Measurements from ENCODE around the gene LPP. TPM values are rescaled to one million over a fixed set of nuclear protein-coding genes. Genes with fewer than 3 reads are reported as not detected.

The LPP gene
- total RNA-seq, 1 donor from 2014 or later, result 23.1 TPM

- Mint-ChIP-seq H3K27me3 (ENCODE audit: unreplicated experiment) (no peaks in the 10 kb centered on the region), H3K4me1 (ENCODE audit: low read depth, unreplicated experiment) (no peaks in the 10 kb centered on the region), H3K27ac (ENCODE audit: unreplicated experiment) (no peak overlapping the region), H3K36me3 (ENCODE audit: unreplicated experiment) (no peaks in the 10 kb centered on the region), H3K9me3 (ENCODE audit: unreplicated experiment) (no peaks in the 10 kb centered on the region), H3K4me3 (ENCODE audit: unreplicated experiment) (no peak overlapping the region)
- TF ChIP-seq CTCF (IDR thresholded peaks at IDR 0.05; ENCODE audit: partially characterized antibody, unreplicated experiment), result no peak
- no peak for DNase-seq
Measured at GRCh38 chr3:188553569-188553968, 399.6 kb downstream of the LPP start.

GRCh38 chr3:188554404-188554803 lies 400.4 kb downstream of the LPP start:
- Mint-ChIP-seq H3K4me1 (ENCODE audit: low read depth, unreplicated experiment) (no peaks in the 10 kb centered on the region), H3K4me3 (ENCODE audit: unreplicated experiment) (no peak overlapping the region), H3K36me3 (ENCODE audit: unreplicated experiment) (no peaks in the 10 kb centered on the region), H3K27me3 (ENCODE audit: unreplicated experiment) (no peaks in the 10 kb centered on the region), H3K27ac (ENCODE audit: unreplicated experiment) (no peak overlapping the region), H3K9me3 (ENCODE audit: unreplicated experiment) (no peaks in the 10 kb centered on the region)
- no peak for DNase-seq
- no peak for TF ChIP-seq CTCF (IDR thresholded peaks at IDR 0.05; ENCODE audit: partially characterized antibody, unreplicated experiment)

GRCh38 chr3:188557235-188557634 lies 403.3 kb downstream of the LPP start:
- no peaks in the 10 kb centered on the region for H3K4me1 Mint-ChIP-seq (ENCODE audit: low read depth, unreplicated experiment)
- no peak for TF ChIP-seq CTCF (IDR thresholded peaks at IDR 0.05; ENCODE audit: partially characterized antibody, unreplicated experiment)
- no peaks in the 10 kb centered on the region for H3K36me3 Mint-ChIP-seq (ENCODE audit: unreplicated experiment)
- H3K4me3 Mint-ChIP-seq (ENCODE audit: unreplicated experiment), result no peak overlapping the region
- no peak overlapping the region for H3K27ac Mint-ChIP-seq (ENCODE audit: unreplicated experiment)
- no peak for DNase-seq
- no peaks in the 10 kb centered on the region for H3K27me3 Mint-ChIP-seq (ENCODE audit: unreplicated experiment)
- H3K9me3 Mint-ChIP-seq (ENCODE audit: unreplicated experiment), result no peaks in the 10 kb centered on the region

GRCh38 chr3:188558343-188559071 lies 404.6 kb downstream of the LPP start:
- H3K27me3 Mint-ChIP-seq (ENCODE audit: unreplicated experiment), result no peaks in the 10 kb centered on the region
- no peak for TF ChIP-seq CTCF (IDR thresholded peaks at IDR 0.05; ENCODE audit: partially characterized antibody, unreplicated experiment)
- DNase-seq, result no peak
- H3K36me3 Mint-ChIP-seq (ENCODE audit: unreplicated experiment), result no peaks in the 10 kb centered on the region
- H3K4me3 Mint-ChIP-seq (ENCODE audit: unreplicated experiment), result no peak overlapping the region
- H3K27ac Mint-ChIP-seq (ENCODE audit: unreplicated experiment), result no peak overlapping the region
- H3K9me3 Mint-ChIP-seq (ENCODE audit: unreplicated experiment), result no peaks in the 10 kb centered on the region
- H3K4me1 Mint-ChIP-seq (ENCODE audit: low read depth, unreplicated experiment), result no peaks in the 10 kb centered on the region

GRCh38 chr3:188559072-188559429 lies 405.1 kb downstream of the LPP start:
- DNase-seq, result no peak
- H3K27me3 Mint-ChIP-seq (ENCODE audit: unreplicated experiment), result no peaks in the 10 kb centered on the region
- no peak overlapping the region for H3K27ac Mint-ChIP-seq (ENCODE audit: unreplicated experiment)
- no peaks in the 10 kb centered on the region for H3K36me3 Mint-ChIP-seq (ENCODE audit: unreplicated experiment)
- H3K4me1 Mint-ChIP-seq (ENCODE audit: low read depth, unreplicated experiment), result no peaks in the 10 kb centered on the region
- no peaks in the 10 kb centered on the region for H3K9me3 Mint-ChIP-seq (ENCODE audit: unreplicated experiment)
- TF ChIP-seq CTCF (IDR thresholded peaks at IDR 0.05; ENCODE audit: partially characterized antibody, unreplicated experiment), result no peak
- H3K4me3 Mint-ChIP-seq (ENCODE audit: unreplicated experiment), result no peak overlapping the region

All from glutamatergic neuron (in vitro differentiated cells).